ENCODE results near the gene KRTAP10-3.

DNA sequence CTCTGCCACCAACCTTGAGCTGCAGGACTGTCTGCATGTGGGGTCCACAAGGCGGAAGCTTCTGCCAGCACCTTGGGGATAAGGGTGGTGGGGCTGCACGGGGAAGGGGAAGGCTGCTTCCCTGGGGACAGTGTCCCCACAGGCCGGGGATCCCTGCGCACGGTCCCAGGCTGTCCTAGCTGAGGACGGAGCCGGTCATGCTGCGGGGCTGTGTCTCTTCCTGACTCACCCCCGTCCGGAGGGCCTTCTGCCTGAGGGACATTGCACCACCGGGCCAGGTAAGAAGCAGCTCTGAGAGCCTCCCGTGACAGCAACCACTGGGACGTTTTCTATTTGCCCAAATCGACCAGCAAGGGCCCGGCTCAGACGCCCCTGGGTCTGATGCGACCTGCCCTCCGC, 48.5 kb downstream of the KRTAP10-3 start:
- TF ChIP-seq, protein P1, sequence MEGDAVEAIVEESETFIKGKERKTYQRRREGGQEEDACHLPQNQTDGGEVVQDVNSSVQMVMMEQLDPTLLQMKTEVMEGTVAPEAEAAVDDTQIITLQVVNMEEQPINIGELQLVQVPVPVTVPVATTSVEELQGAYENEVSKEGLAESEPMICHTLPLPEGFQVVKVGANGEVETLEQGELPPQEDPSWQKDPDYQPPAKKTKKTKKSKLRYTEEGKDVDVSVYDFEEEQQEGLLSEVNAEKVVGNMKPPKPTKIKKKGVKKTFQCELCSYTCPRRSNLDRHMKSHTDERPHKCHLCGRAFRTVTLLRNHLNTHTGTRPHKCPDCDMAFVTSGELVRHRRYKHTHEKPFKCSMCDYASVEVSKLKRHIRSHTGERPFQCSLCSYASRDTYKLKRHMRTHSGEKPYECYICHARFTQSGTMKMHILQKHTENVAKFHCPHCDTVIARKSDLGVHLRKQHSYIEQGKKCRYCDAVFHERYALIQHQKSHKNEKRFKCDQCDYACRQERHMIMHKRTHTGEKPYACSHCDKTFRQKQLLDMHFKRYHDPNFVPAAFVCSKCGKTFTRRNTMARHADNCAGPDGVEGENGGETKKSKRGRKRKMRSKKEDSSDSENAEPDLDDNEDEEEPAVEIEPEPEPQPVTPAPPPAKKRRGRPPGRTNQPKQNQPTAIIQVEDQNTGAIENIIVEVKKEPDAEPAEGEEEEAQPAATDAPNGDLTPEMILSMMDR (IDR thresholded peaks at IDR 0.05), result no peak
- no peak for TF ChIP-seq POLR2A (IDR thresholded peaks at IDR 0.05)

Measured in breast epithelium (tissue), 3 donors.